Mucosa of rectum (tissue), 2 donors: ENCODE measurements around the gene GRK5.
"Not testable (repeated sequence)": the region's sequence is repeated elsewhere in the genome, so short reads cannot be mapped to it uniquely, and the experiment has no call there.

Experiments used
- H3K27ac ChIP-seq, 2 donors: one replicate each; pipeline ENCODE4 v1.7.0; 2013; ENCODE audit warnings: inconsistent platforms in 2 of 2, low read depth in 2 of 2, low read length in 2 of 2
- H3K27me3 ChIP-seq, 2 donors: one replicate each; pipeline ENCODE4 v1.7.0; 2013; ENCODE audit warnings: low read length in 2 of 2; ENCODE audit not compliant: control insufficient read depth in 2 of 2, insufficient read depth in 2 of 2
- H3K36me3 ChIP-seq, 2 donors: one replicate each; pipeline ENCODE4 v1.7.0; 2013; ENCODE audit warnings: low read length in 2 of 2; ENCODE audit not compliant: control insufficient read depth in 2 of 2, insufficient read depth in 2 of 2
- H3K4me1 ChIP-seq, 2 donors: one replicate each; pipeline ENCODE4 v1.7.0; 2013; ENCODE audit warnings: low read length in 2 of 2, mild to moderate bottlenecking in 1 of 2; ENCODE audit not compliant: control insufficient read depth in 2 of 2, insufficient read depth in 2 of 2
- H3K4me3 ChIP-seq, 2 donors: one replicate each; pipeline ENCODE4 v1.7.0; 2013; ENCODE audit warnings: low read length in 2 of 2
- H3K9ac ChIP-seq, 2 donors: one replicate each; pipeline ENCODE4 v1.7.0; 2013; ENCODE audit warnings: low read length in 2 of 2, low read depth in 1 of 2, mild to moderate bottlenecking in 1 of 2
- H3K9me3 ChIP-seq, 2 donors: one replicate each; pipeline ENCODE4 v1.7.0; 2013; ENCODE audit warnings: low read length in 2 of 2; ENCODE audit not compliant: control insufficient read depth in 2 of 2
- donor health status: healthy.
- donor health status: Normal muscosa, but diverticular disease.

The GRK5 gene

DNA sequence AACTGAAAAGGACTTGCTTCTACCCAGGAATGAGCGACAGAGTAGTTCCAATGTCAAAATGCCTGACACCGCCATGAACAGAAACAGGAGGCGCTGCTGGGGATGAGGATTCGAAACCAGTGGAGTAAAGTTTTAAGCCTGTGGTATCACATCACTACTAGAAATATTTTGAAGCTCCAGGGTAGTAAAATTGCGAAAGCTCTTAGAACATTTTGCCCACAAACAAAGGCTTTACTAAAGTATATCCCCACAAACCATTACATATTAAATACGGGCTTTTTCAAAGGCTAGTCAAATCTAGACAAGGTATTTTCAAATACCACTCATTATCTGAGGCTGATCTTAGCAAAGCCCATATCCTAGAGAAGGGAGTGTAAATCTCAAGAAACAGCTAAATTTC is 31.2 kb upstream of the GRK5 start:
- no peak overlapping the region for H3K4me3 ChIP-seq
- H3K36me3 ChIP-seq: peaks cover 20 to 21% of the 10 kb centered on the region in 2 donors
- H3K9ac ChIP-seq: no peak overlapping the region
- no peak overlapping the region for H3K27ac ChIP-seq
- H3K9me3 ChIP-seq: no peaks in the 10 kb centered on the region
- no peaks in the 10 kb centered on the region for H3K27me3 ChIP-seq
- H3K4me1 ChIP-seq: peaks cover 7 to 8% of the 10 kb centered on the region in 2 donors

- Histone ChIP-seq H3K27ac (peak overlapping the region; percentile 82 to 85), H3K27me3 (no peaks in the 10 kb centered on the region), H3K4me1 (peaks cover 7 to 8% of the 10 kb centered on the region in 2 donors), H3K36me3 (peaks cover 6 to 7% of the 10 kb centered on the region in 2 donors), H3K9me3 (no peaks in the 10 kb centered on the region), H3K4me3 (peak overlapping the region; percentile 91 to 98), H3K9ac (peak overlapping the region; percentile 74 to 89)
Measured at GRCh38 chr10:119177708-119178371, 29.5 kb upstream of the GRK5 start.

GRCh38 chr10:119178372-119179119 is 28.8 kb upstream of the GRK5 start, which contains the start of gene PRDX3:
TSS of gene PRDX3 (minus strand) at chr10:119178812. CDS start at chr10:119178790, 22 bp downstream.
- no peaks in the 10 kb centered on the region for H3K27me3 ChIP-seq
- H3K4me3 ChIP-seq: peak within 1 kb of the TSS; percentile 91 to 98
- H3K9me3 ChIP-seq: no peaks in the 10 kb centered on the region
- H3K4me1 ChIP-seq: peaks cover 7 to 8% of the 10 kb centered on the region in 2 donors
- H3K27ac ChIP-seq: peak within 1 kb of the TSS; percentile 82 to 85
- peak within 1 kb of the TSS; percentile 74 to 89 for H3K9ac ChIP-seq
- H3K36me3 ChIP-seq: peaks cover 5 to 6% of the 10 kb centered on the region in 2 donors

GRCh38 chr10:119180850-119181400 is 26.4 kb upstream of the GRK5 start:
- not testable (repeated sequence) for H3K27ac ChIP-seq, H3K4me1 ChIP-seq, H3K27me3 ChIP-seq, H3K4me3 ChIP-seq, H3K9me3 ChIP-seq, H3K36me3 ChIP-seq, H3K9ac ChIP-seq

- Histone ChIP-seq H3K4me1 (peaks cover 0 to 3% of the 10 kb centered on the region in 2 donors), H3K36me3 (no peaks in the 10 kb centered on the region)
Measured at GRCh38 chr10:119183664-119184412, 23.5 kb upstream of the GRK5 start.

DNA sequence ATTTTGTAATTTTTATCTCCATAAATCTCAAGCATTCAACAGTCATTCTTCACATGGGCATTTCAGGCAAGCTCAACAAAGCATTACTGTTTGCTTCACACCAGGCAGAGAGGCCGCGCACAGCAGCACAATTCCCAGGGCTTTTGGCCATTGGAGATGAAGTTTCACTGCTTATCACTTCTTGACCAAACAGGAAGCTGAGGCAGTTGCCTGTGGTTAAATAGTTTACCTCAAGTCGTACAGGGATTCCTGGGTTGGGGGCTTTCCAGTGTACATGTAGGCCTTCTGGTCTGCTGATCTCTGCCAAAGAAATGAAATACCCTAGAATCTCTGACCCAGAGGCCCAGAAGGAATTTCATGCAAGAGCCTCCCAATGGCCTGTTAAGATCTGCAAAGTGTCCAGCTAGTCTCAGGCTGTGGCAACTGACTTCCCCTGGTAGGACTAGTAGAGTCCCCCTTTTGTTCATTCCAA is 17.5 kb upstream of the GRK5 start:
- H3K9ac ChIP-seq: no peak overlapping the region
- no peaks in the 10 kb centered on the region for H3K27me3 ChIP-seq
- no peaks in the 10 kb centered on the region for H3K4me1 ChIP-seq
- no peaks in the 10 kb centered on the region for H3K9me3 ChIP-seq
- no peak overlapping the region for H3K27ac ChIP-seq
- H3K4me3 ChIP-seq: no peak overlapping the region
- H3K36me3 ChIP-seq: no peaks in the 10 kb centered on the region

More at GRCh38 chr10:119183664-119184412, 23.5 kb upstream of the GRK5 start:
- no peak overlapping the region for H3K4me3 ChIP-seq
- no peak overlapping the region for H3K9ac ChIP-seq
- H3K27me3 ChIP-seq: no peaks in the 10 kb centered on the region
- no peaks in the 10 kb centered on the region for H3K9me3 ChIP-seq
- no peak overlapping the region for H3K27ac ChIP-seq

GRCh38 chr10:119190353-119190752 is 17.0 kb upstream of the GRK5 start:
- Histone ChIP-seq H3K4me1 (no peaks in the 10 kb centered on the region), H3K27me3 (no peaks in the 10 kb centered on the region), H3K4me3 (no peak overlapping the region), H3K9me3 (no peaks in the 10 kb centered on the region), H3K9ac (no peak overlapping the region), H3K27ac (no peak overlapping the region), H3K36me3 (no peaks in the 10 kb centered on the region)

- H3K27me3 ChIP-seq: no peaks in the 10 kb centered on the region
- no peaks in the 10 kb centered on the region for H3K9me3 ChIP-seq
- no peaks in the 10 kb centered on the region for H3K4me1 ChIP-seq
- H3K27ac ChIP-seq: no peak overlapping the region
- no peaks in the 10 kb centered on the region for H3K36me3 ChIP-seq
- H3K4me3 ChIP-seq: no peak overlapping the region
- no peak overlapping the region for H3K9ac ChIP-seq
Measured at GRCh38 chr10:119190954-119191785, 16.2 kb upstream of the GRK5 start.

GRCh38 chr10:119191881-119192280 is 15.5 kb upstream of the GRK5 start:
- Histone ChIP-seq H3K4me1 (no peaks in the 10 kb centered on the region), H3K9me3 (no peaks in the 10 kb centered on the region), H3K4me3 (no peak overlapping the region), H3K27ac (no peak overlapping the region), H3K27me3 (no peaks in the 10 kb centered on the region), H3K36me3 (no peaks in the 10 kb centered on the region), H3K9ac (no peak overlapping the region)
